Stimulated activated CD4-positive, alpha-beta T cell treated with anti-CD3 and anti-CD28 coated beads, Interleukin-2, amount 100 ng/mL, for 48 hours (primary cell): Measurements from ENCODE around the gene TTLL6.
"Not testable (repeated sequence)": the region's sequence is repeated elsewhere in the genome, so short reads cannot be mapped to it uniquely, and the experiment has no call there.

Experiments used
- DNase-seq, 2 donors: peaks; one replicate each; pipeline ENCODE4 v3.0.0-alpha.2; 2020

Gene TTLL6

GRCh38 chr17:48814504-48814903, 2.5 kb downstream of the TTLL6 start:
- DNase-seq, result peak; percentile 45 to 52

- no peak for DNase-seq
These were observed 5.0 kb downstream of the TTLL6 start for GRCh38 chr17:48812001-48812400.

- no peak for DNase-seq
These were observed 7.8 kb downstream of the TTLL6 start for GRCh38 chr17:48809182-48809581.

- peak; percentile 70 to 75 for DNase-seq
These were observed 12.1 kb downstream of the TTLL6 start for GRCh38 chr17:48804936-48805411.

- no peak for DNase-seq
These were observed 16.3 kb downstream of the TTLL6 start for GRCh38 chr17:48800626-48801217.

DNA sequence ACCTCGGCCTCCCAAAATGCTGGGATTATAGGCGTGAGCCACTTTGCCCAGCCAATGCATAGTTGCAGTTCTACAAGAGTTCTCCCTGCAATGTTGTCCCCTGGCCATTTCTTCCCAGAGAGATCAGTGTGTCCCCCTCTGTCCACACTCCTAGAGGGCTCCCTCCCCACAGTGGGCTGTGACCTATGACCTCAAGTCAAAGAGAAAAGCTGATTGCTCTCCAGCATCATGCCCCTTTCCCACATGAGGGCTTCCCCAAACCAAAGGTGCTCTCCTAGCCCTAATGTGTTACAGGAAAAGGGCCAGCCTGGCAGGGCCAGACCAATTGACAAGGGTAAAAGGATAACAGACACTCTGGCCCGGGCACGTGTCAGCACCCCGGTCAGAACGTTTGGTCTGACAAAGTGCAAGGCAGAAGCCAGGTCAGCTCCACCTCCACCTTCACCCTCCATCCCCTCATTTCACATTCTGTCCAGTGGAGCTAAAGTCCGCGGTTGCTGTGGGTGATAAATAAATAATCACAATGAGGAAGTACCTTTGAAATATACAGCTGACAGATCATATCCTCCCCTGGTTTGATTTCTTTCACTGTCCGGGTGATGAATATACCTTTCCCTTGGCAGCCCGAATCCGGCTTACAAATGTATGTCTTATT, 17.8 kb downstream of the TTLL6 start:
- no peak for DNase-seq

- DNase-seq, result not testable (repeated sequence)
These were observed 20.9 kb downstream of the TTLL6 start for GRCh38 chr17:48796163-48796522.

GRCh38 chr17:48795444-48796162, 21.4 kb downstream of the TTLL6 start:
- no peak for DNase-seq

- DNase-seq, result no peak
These were observed 24.8 kb downstream of the TTLL6 start for GRCh38 chr17:48792033-48792798.

DNA sequence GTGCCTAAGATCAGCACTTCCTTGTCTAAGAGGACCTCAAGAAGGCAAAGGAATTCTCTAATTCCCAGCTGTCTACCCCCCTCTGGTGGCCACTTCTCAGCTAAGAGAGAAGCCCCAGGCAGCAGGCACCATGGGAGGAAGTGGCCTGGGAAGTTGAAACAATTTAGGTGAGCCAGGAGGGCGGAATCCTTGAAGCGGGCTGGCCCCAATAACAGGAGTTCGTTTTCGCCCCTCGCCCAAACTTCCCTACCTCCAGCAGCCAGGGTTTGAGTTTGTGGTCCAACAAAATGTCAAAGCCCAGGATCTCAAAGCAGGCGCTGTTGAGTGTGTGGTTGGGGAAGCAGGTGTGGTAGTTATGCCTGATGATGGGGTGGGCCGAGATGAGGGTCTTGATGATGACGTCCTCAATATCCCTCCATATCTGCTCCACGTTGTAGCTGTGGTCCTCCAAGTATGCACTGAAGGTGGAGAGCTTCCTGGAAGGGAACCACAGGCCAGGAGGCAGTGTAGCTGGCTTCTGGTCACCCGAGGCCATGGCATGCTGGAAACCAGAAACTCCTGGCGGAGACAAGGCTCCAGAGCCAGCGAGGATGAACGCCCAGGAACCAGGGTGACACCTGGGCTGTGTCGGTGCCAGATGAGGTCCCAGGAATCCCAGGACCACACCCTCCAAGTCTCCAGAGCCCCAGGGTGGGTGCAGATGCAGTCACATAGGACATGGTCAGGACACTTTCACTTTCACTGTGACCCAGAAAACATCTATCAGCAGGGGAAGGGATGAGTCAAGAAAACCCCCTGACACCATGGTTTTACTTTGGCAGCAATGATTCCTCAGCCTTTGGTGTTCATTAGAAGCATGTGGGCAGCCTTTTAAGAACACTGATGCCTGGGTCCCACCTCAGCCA, 25.6 kb downstream of the TTLL6 start:
- peak in 1 of 2 donors; percentile 18 for DNase-seq

- no peak for DNase-seq
These were observed 26.4 kb downstream of the TTLL6 start for GRCh38 chr17:48790607-48791127.

DNA sequence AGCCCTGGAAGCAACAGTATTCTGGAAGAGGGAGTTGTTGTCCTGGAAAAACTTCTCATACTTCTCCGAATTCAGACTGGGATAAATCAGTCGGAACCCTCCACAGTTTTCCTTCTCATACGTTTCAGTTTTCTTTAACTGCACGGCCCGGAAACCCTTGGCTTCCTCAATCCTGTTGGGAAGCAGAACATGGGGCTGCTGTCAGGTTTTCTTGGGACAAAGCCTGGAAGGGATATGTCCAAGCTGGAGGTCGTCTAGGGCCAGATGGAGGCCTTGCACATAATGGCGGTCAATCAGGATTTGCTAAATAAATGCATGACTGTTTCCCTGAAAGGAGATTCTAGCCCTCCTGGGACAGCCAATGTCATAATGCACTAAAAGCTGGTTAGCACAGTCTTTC, 29.2 kb downstream of the TTLL6 start:
- no peak for DNase-seq

DNA sequence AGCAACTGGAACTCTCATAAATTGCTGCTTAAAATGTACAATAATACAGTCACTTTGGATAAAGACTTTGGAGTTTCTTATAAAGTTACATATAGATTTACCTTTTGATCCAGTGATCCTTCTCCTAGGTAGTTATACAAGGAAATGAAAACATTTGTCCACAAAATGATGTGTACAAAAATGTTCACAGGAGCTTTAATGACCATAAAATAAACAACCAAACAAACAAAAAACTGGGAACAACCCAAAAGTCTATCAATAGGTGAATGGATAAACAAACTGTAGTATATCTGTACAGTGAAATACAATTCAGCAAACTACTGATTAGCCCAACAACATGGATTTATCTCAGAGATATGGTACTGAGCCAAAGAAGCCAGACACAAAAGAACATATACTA, 37.6 kb downstream of the TTLL6 start:
- no peak for DNase-seq

DNA sequence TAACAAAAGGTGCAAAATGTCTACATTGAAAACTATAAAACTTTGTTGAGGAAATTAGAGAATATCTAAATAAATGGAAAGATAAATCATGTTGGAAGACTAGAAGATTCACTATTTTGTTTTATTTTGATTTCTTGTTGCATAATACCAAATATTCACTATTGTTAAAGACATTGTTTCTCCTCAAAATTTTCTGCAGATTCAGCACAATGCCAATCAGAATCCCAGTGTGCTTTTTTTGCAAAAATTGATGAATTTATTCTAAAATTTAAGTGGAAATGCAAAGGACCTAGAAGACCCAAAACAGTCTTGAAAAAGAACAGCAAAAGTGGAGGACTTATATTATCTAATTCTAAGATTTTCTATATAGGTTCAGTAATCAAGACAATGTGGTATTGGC, 40.4 kb downstream of the TTLL6 start:
- DNase-seq, result no peak

GRCh38 chr17:48773245-48773644, 43.8 kb downstream of the TTLL6 start:
- DNase-seq, result no peak

- DNase-seq, result no peak
These were observed 46.1 kb downstream of the TTLL6 start for GRCh38 chr17:48770954-48771353.

DNA sequence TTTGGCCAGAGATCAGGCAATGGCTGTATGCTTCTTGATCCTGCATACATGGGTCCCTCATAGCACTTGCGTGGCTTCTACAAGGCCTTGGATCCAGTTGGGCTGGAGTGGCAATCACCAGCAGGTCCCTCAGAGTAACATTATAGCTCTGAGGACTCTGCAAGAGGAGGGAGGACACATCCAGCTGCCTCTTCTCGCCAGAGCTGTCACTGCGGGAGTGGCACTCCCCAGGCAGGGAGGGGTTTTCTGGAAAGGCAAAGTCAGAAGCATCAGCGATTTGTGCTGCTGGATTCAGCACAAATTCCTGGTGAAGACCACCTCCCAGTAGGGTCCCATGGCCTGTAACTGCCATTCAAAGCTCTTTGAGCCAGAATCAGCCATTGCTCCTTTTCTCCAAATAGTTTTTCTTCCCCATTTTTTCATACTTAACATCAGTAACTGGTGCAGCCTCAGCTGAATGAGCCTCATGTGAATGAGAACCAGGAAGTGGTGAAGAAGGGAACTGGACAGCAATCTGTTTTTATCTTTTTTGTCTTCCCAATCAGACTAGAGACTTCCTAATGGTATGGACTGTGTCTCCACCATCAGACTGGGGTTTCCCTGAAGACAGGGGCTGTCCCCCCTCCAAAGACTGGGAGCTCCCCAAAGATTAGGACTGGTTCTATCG, 47.9 kb downstream of the TTLL6 start:
- no peak for DNase-seq

DNA sequence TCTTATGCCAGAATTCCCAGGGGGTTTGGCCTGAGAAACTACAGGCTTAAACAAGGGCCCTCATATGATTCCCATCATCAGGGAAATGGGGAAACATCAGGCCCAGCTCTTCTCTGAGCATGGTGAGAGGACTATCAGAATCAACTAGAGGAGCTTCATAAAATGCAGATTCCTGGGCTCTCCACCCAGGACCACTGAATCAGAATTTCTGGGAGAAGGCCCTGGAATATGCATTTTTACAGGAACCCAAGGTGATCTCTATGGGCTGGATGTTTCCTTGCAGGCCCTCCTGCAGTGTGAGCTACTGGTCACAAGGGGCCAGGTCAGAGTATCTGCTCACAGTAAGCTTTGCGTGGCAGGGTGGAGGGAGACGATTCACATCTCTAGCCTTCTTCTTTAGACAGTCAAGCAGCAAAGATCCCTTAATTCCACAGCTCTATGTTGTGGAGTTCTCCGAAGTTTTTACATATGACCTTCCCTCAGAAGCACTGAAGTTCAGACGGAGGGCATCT, 49.7 kb downstream of the TTLL6 start:
- DNase-seq, result no peak

- DNase-seq, result no peak
These were observed 55.9 kb downstream of the TTLL6 start for GRCh38 chr17:48761114-48761513.

GRCh38 chr17:48760411-48760810, 56.6 kb downstream of the TTLL6 start:
- DNase-seq, result no peak

- DNase-seq, result no peak
These were observed 57.7 kb downstream of the TTLL6 start for GRCh38 chr17:48759288-48759687.
